Right cardiac atrium (tissue), 5 donors: ENCODE results near the gene DLK1. TPM values are rescaled to one million over a fixed set of nuclear protein-coding genes. Genes with fewer than 3 reads are reported as not detected.
A peak's percentile ranks its signal among the peaks of the same experiment; 100 is the strongest.

ENCODE experiments used
- ATAC-seq, 2 donors: fragments of 200-7000 bp; cut with Tn5 transposase; one replicate each; pipeline versions ENCODE4 v1.8.0 to v1.9.1; 2020; ENCODE audit warnings: moderate library complexity in 2 of 2, mild to moderate bottlenecking in 1 of 2
- DNase-seq, 3 donors: peaks; one replicate each; pipeline ENCODE4 v3.0.0-alpha.2; 2020
- H3K27ac ChIP-seq: one replicate; pipeline ENCODE4 v1.5.1; 2013; ENCODE audit warnings: mild to moderate bottlenecking, low read length, control low read depth, moderate library complexity
- H3K27me3 ChIP-seq: one replicate; pipeline ENCODE4 v1.6.1; 2013; ENCODE audit not compliant: control insufficient read depth, insufficient read depth
- H3K4me1 ChIP-seq: one replicate; pipeline ENCODE4 v1.6.1; 2013; ENCODE audit warnings: low read length; ENCODE audit not compliant: control insufficient read depth, insufficient read depth
- H3K4me3 ChIP-seq: one replicate; pipeline ENCODE4 v1.5.1; 2013; ENCODE audit warnings: low read length, control low read depth
- H3K9me3 ChIP-seq: one replicate; pipeline ENCODE4 v1.6.1; 2013; ENCODE audit warnings: low read length; ENCODE audit not compliant: control insufficient read depth
- WGBS: extraction: QIAGEN DNeasy Blood & Tissue Kit; methylation state at CpG from one replicate; pipeline ENCODE4 v1.1.7; 2013; 5-methylcytosine and 5-hydroxymethylcytosine counted together
- intact Hi-C, 4 donors: fragments of 100-400 bp; cut with DNase I; formaldehyde crosslinking; loops; one replicate each; pipeline versions ENCODE4 v1.11.0 to v1.14.0; 2022 to 2023
- polyA plus RNA-seq: library from polyadenylated mRNA; stranded (reverse); fragments of 200-250 nt; gene quantifications from one replicate; pipeline ENCODE4 v1.2.3, GENCODE V29; 2013
- total RNA-seq, 4 donors: library from RNA; stranded (reverse); fragmentation: NEBNext Ultra II Directional; extraction: Animal tissue kit (Norgen Biotek cat#: 25700); gene quantifications; one replicate each; pipeline ENCODE4 v1.2.1, GENCODE V29; 2021
- donor health status: healthy with polysubstance abuse.
- donor health status: DM: no; HTN: yes; CAD: no.
- donor health status: DM: no; HTN: no; CAD: no.
- donor health status: DM: no; HTN: yes; CAD: no; lungs with severe emphysema.
- donor health status: DM: yes; HTN: yes; CAD: no.

Gene DLK1
- total and polyA plus RNA-seq, 5 donors = 0.07 TPM; not detected in 4

DNA sequence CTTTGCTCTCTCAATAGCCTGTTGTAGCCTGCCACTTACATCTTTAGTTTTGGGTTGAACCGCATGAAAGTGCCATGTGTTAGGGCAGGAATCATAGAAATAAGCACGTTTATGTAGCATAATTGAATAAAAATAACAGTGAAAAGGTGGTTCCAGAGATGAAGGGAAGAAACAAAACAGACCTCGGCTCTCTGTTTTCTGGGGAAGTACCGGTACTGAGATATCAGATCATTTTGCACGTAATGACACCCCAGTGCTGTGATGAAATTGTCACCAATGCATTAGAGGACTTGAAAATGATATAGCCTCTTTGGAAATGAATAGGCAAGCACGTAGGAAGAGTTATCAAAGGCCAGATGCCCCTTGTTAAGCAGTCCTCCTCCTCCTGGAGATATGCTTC, 42.5 kb upstream of the DLK1 start:
- ATAC-seq (no peak), DNase-seq (no peak)
- Histone ChIP-seq H3K4me1 (peaks cover 9% of the 10 kb centered on the region), H3K9me3 (no peaks in the 10 kb centered on the region), H3K27me3 (no peaks in the 10 kb centered on the region), H3K4me3 (no peak overlapping the region), H3K27ac (no peak overlapping the region)
- WGBS = 60% methylated on average over 6 of the region's 6 CpGs
- intact Hi-C loops = no loop called here

DNA sequence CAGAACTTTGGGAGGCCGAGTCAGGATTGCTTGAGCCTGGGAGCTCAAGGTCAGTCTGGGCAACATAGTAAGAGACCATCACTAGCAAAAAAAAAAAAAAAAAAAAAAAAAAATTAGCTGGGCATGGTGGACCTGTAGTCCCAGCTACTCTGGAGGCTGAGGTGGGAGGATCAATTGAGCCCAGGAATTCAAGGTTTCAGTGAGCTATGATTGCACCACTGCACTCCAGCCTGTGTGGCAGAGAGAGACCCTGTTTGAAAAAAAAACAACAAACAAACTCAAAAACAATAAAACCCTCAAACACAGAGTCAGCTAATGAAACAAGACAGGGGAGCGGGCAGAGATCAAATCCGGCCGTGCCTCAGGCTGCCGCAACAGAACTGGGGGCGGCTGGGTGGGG, 41.7 kb upstream of the DLK1 start:
- no peak for ATAC-seq
- peak in 1 of 3 donors; percentile 6 for DNase-seq
- no peak overlapping the region for H3K4me3 ChIP-seq
- H3K4me1 ChIP-seq = peaks cover 5% of the 10 kb centered on the region
- WGBS = 92% methylated on average over 6 of the region's 6 CpGs
- H3K27ac ChIP-seq = no peak overlapping the region
- H3K27me3 ChIP-seq = no peaks in the 10 kb centered on the region
- H3K9me3 ChIP-seq = no peaks in the 10 kb centered on the region
- intact Hi-C loops = no loop called here

DNA sequence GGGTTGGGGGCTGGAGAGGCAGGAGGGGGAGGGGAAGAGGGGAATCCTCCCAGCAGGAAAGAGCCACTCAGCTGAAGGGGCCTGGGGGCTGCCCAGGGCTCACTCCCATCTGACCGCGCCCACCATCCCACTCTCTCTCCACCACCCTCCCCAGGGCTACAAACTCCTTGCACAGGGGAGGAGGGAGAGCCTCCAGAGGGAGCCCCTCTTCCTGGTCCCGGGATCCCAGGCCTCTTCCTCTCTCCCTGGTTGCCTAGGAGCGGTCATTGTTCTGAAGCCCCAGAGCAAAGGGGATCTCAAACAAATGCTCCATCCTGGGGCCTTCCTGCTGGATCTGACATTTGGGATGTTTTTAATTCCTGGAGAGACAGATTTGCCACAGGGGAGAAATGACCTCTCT, 39.8 kb upstream of the DLK1 start:
- 72% methylated on average over 4 of the region's 4 CpGs for WGBS
- H3K4me3 ChIP-seq = no peak overlapping the region
- H3K4me1 ChIP-seq = no peaks in the 10 kb centered on the region
- H3K27ac ChIP-seq = no peak overlapping the region
- H3K9me3 ChIP-seq = no peaks in the 10 kb centered on the region
- no peak for ATAC-seq
- no peaks in the 10 kb centered on the region for H3K27me3 ChIP-seq
- intact Hi-C loops = no loop called here
- DNase-seq = peak in 2 of 3 donors; percentile 1 to 26

DNA sequence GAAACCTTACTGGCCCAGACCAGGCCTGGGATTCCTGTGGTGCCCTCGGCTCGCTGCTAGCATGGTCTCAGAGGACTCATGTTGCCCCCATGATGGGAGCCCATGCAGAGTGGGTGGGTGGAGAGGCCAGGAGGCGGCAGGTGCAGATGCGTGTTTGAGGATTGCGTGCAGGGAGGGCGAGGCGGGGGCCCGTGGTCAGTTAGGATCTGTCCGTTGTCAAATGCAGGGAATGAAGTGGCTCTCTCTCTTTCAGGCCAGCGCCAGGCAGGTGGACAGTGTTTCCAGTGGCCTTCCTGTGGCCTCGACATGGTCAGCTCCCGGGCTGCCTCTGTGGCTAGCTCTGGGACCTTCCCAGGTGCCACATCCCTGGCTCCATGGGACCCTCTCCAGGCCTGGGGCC, 39.3 kb upstream of the DLK1 start:
- H3K4me1 ChIP-seq = no peaks in the 10 kb centered on the region
- no peak overlapping the region for H3K4me3 ChIP-seq
- DNase-seq (peak in 2 of 3 donors; percentile 25 to 50), ATAC-seq (no peak)
- no peaks in the 10 kb centered on the region for H3K9me3 ChIP-seq
- intact Hi-C loops = no loop called here
- 93% methylated on average over 12 of the region's 12 CpGs for WGBS
- no peaks in the 10 kb centered on the region for H3K27me3 ChIP-seq
- H3K27ac ChIP-seq = no peak overlapping the region

DNA sequence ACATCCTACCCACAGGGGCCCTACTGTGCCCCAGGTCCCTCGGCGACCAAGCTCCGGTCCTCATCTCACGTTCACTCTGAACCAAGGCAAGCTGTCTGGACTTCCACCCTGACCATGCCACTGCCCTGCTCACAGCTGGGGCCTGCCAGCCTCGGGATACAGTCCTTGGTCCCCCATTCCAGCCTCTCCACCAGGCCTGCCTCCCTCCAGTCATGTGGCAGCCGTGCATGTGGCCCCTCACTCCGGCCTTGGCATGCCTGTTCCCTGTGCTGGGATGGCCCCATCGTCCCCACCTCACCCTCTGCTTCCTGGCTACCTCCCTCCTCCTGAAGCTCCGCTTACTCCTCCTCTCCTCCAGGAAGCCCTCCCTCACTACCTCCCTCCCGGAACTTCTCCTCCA, 38.6 kb upstream of the DLK1 start:
- no peak for ATAC-seq
- H3K27me3 ChIP-seq = no peaks in the 10 kb centered on the region
- H3K4me1 ChIP-seq = no peaks in the 10 kb centered on the region
- intact Hi-C loops = no loop called here
- H3K9me3 ChIP-seq = no peaks in the 10 kb centered on the region
- WGBS = 78% methylated on average over 10 of the region's 10 CpGs
- DNase-seq = peak in 2 of 3 donors; percentile 21 to 32
- no peak overlapping the region for H3K4me3 ChIP-seq
- no peak overlapping the region for H3K27ac ChIP-seq

DNA sequence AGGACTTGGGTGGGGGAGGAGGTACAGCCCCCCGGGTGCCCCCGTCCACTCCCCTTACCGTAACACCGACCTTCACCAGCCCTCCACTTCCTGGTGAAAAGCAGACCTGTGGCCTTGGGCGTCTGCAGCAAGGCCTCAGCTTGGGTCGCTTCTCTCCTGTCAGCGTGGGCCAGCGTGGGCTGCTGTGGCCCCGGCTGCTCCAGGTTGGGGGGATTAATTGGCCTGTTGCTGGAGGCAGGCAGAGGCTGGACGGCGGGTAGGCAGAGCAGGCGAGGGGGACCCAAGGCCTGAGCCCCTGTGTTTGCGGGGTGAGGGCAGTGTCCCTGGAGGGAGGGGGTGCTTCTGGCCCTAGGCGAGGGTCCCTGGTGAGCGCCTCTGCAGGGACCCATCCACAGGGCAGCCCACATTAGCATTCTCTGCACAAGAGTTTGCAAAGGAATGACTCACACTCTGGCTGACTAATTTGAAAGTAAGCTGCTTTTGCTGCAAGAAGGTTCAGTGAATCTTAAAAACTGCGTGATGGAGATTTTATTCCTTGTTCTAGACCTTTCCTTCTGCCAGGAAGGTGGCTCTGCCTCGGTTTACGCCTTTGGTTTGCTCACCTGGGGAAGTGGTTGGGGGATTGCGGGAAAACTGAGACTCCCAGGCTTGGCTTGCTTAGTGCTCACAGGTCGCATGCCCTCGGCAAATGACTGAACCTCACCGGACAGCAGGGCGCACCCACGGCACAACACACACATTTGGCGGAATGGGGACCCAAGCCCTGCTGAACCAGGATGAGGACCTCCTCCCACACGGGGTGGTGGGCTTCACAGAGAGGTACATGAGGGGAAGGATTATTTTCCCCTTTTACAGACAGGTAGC, 37.9 kb upstream of the DLK1 start:
- Histone ChIP-seq H3K27me3 (no peaks in the 10 kb centered on the region), H3K4me3 (no peak overlapping the region), H3K4me1 (no peaks in the 10 kb centered on the region), H3K9me3 (no peaks in the 10 kb centered on the region), H3K27ac (no peak overlapping the region)
- DNase-seq (peak in 1 of 3 donors; percentile 36), ATAC-seq (peak in 1 of 2 donors; percentile 16)
- 86% methylated on average over 26 of the region's 26 CpGs for WGBS
- intact Hi-C loops = no loop called here

DNA sequence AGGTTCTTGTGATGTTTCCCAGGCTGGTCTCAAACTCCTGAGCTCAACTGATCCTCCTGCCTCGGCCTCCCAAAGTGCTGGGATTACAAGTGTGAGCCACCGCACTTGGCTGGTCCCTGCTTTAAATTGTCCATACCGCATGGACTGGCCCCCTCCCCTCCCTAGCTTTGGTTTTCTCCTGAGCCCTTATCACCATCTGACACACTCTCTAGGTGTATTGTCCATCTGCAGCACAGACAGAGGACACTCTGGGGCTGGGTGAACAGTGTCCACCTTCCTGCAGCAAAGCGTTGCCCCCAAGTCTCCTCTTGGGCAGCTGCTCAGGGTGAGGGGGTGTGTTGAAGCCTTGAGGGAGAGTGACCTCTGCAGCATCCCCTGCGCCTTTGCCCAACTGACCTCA, 36.0 kb upstream of the DLK1 start:
- WGBS = 86% methylated on average over 5 of the region's 5 CpGs
- H3K9me3 ChIP-seq = no peaks in the 10 kb centered on the region
- intact Hi-C loops = no loop called here
- no peak overlapping the region for H3K27ac ChIP-seq
- H3K4me3 ChIP-seq = no peak overlapping the region
- ATAC-seq (no peak), DNase-seq (peak in 1 of 3 donors; percentile 6)
- H3K27me3 ChIP-seq = no peaks in the 10 kb centered on the region
- H3K4me1 ChIP-seq = no peaks in the 10 kb centered on the region

DNA sequence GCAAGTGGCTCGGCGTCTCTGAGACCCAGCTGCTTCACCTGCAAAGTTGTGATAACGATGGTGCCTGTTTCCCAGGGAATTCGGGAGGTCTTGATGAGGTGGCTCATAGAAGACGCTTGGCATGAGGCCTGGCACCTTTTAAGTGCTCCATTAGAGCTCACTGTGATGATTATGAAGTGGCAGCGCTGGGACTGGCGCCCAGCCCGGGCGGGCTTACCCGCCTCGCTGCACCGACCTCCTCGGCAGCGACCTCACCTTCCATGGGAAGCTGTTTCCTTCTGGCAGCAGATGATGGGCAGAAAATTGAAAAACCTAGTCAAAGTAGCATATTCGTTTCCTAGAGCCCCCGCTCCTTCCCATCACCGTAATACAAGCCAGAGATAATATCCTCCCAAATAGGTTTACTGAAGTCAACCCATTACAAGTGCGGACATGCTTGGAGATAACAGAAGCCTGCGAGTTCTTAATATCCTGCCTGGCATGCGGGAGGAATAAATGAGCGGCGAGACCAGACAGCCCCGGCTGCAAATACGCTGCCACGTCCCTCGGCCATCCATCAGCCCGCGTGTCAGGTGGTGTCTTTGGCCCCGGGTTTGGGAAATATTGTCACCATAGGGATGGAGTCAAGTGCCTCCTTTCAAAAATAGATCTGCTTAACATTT, 35.2 kb upstream of the DLK1 start:
- H3K27ac ChIP-seq = no peak overlapping the region
- no peaks in the 10 kb centered on the region for H3K27me3 ChIP-seq
- H3K4me1 ChIP-seq = no peaks in the 10 kb centered on the region
- peak in 2 of 3 donors; percentile 52 to 68 for DNase-seq
- no peak for ATAC-seq
- no peaks in the 10 kb centered on the region for H3K9me3 ChIP-seq
- no peak overlapping the region for H3K4me3 ChIP-seq
- 53% methylated on average over 29 of the region's 29 CpGs for WGBS
- intact Hi-C loops = no loop called here

DNA sequence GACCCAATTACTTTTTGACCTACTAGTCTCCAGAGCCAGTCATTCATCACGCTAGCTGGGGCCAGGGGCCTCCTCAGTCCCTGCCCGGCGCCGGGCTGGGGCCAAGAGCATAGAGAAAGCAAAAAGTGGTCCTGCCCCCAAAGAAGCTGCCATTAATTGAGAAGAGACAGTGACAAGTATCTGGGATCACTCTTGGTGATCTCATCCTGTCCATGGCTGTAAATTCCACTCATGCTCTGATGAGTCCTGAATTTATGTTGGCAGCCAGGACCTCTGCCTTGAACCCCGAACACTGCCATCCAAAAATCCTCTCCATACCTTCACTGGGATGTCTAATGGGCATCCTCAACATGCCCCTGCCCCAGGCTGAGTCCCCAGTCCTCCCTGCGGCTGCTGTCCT, 34.4 kb upstream of the DLK1 start:
- no peaks in the 10 kb centered on the region for H3K9me3 ChIP-seq
- DNase-seq = no peak
- intact Hi-C loops = no loop called here
- H3K4me1 ChIP-seq = no peaks in the 10 kb centered on the region
- WGBS = 83% methylated on average over 6 of the region's 6 CpGs
- no peak for ATAC-seq
- H3K27me3 ChIP-seq = no peaks in the 10 kb centered on the region
- no peak overlapping the region for H3K4me3 ChIP-seq
- no peak overlapping the region for H3K27ac ChIP-seq

DNA sequence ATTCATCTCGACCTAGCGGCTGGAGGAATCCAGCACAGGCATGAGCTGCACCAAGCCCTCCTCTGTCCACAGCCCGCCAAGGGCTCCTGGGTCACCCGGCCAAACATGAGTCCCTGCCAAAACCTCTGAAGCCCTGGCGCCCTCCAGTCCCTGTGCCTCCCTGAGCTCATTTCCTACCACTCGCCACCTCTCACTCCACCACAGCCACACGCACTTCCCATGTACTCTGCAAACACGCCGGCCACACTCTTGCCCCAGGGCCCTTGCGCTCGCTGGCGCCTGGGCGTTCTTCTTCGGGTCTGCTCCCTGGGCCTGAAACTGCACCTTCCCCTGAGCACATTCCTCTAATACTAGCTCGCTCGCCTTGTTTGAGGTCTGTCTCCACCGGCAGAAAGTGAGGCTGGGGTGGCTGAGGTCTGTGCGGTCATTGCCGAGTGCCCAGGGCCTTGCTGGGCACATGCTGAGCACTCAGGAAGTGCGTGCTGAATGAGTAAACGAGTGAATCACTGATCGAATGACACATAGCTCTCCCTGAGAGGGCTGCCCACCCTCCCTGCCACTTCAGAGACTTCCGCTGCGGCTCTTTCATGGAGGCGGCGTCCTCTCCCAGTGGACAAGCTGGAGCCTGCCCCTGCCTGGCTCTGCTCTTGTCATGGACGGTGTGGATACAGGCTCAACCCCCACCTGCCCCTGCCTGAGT, 33.7 kb upstream of the DLK1 start:
- H3K9me3 ChIP-seq = no peaks in the 10 kb centered on the region
- ATAC-seq = no peak
- H3K4me1 ChIP-seq = no peaks in the 10 kb centered on the region
- no peak overlapping the region for H3K4me3 ChIP-seq
- peak in 1 of 3 donors; percentile 16 for DNase-seq
- intact Hi-C loops = no loop called here
- WGBS = 79% methylated on average over 27 of the region's 27 CpGs
- H3K27ac ChIP-seq = no peak overlapping the region
- no peaks in the 10 kb centered on the region for H3K27me3 ChIP-seq
